GM12878 (cell line): ENCODE results near the gene ACAD11. TPM values are rescaled to one million over a fixed set of nuclear protein-coding genes. Genes with fewer than 3 reads are reported as not detected.

Source experiments
- CHD2 ChIP-seq: IDR thresholded peaks from 2 replicates; pipeline ENCODE4 v1.6.1; 2011; ENCODE audit warnings: low read depth, low read length, improper control_type of control experiment, borderline replicate concordance
- CREB1 ChIP-seq: IDR thresholded peaks from 2 replicates; pipeline ENCODE4 v1.6.1; 2012; ENCODE audit warnings: low read depth, mild to moderate bottlenecking, inconsistent platforms
- E2F4 ChIP-seq: IDR thresholded peaks from 2 replicates; pipeline ENCODE4 v1.6.1; 2012; ENCODE audit warnings: low read depth, low read length, improper control_type of control experiment
- EED ChIP-seq: sonication (generic); IDR thresholded peaks from 2 replicates; pipeline ENCODE4 v1.6.1; 2016; ENCODE audit warnings: antibody characterized with exemption, low read depth
- GABPA ChIP-seq: IDR thresholded peaks from 2 replicates; pipeline ENCODE4 v1.6.1; 2014; ENCODE audit warnings: antibody characterized with exemption, low read depth, mild to moderate bottlenecking, inconsistent platforms
- IKZF2 ChIP-seq, 2 experiments: fragments of 450-650 bp; IDR thresholded peaks; 2 replicates each; pipeline ENCODE4 v1.6.1; 2017; ENCODE audit warnings: mild to moderate bottlenecking in 2 of 2, moderate library complexity in 2 of 2
- JUND ChIP-seq: IDR thresholded peaks from 2 replicates; pipeline ENCODE4 v1.6.1; 2012; ENCODE audit warnings: low read depth, mild to moderate bottlenecking, low read length, improper control_type of control experiment, moderate library complexity
- LARP7 ChIP-seq: fragments of 450-650 bp; IDR thresholded peaks from 2 replicates; pipeline ENCODE4 v1.6.1; 2017; ENCODE audit warnings: mild to moderate bottlenecking
- MXI1 ChIP-seq: fragments of 150-350 bp; IDR thresholded peaks from 2 replicates; pipeline ENCODE4 v1.6.1; 2011; ENCODE audit warnings: low read depth, mild to moderate bottlenecking, inconsistent platforms, low read length, improper control_type of control experiment
- MYC ChIP-seq: IDR thresholded peaks from 2 replicates; pipeline ENCODE4 v1.6.1; 2011; ENCODE audit warnings: mild to moderate bottlenecking, low read length, moderate library complexity, inconsistent platforms; ENCODE audit not compliant: insufficient read depth, insufficient replicate concordance, insufficient read length, severe bottlenecking
- NFIC ChIP-seq: IDR thresholded peaks from 2 replicates; pipeline ENCODE4 v1.6.1; 2012; ENCODE audit warnings: low read depth, mild to moderate bottlenecking, inconsistent platforms, low read length, moderate library complexity
- SKIL ChIP-seq: fragments of 450-650 bp; IDR thresholded peaks from 2 replicates; pipeline ENCODE4 v1.6.1; 2017; ENCODE audit warnings: mild to moderate bottlenecking, low read depth, inconsistent platforms; ENCODE audit not compliant: poor library complexity, severe bottlenecking
- SMAD1 ChIP-seq: fragments of 450-650 bp; IDR thresholded peaks from 2 replicates; pipeline ENCODE4 v1.6.1; 2018; ENCODE audit warnings: mild to moderate bottlenecking, low read depth; ENCODE audit not compliant: partially characterized antibody
- SP1 ChIP-seq: IDR thresholded peaks from one replicate; pipeline ENCODE4 v1.6.1; 2011; ENCODE audit warnings: low read depth, low read length
- SRF ChIP-seq, 2 experiments: IDR thresholded peaks; 2 replicates each; pipeline ENCODE4 v1.6.1; 2011; ENCODE audit warnings: low read depth in 2 of 2, low read length in 2 of 2, mild to moderate bottlenecking in 1 of 2, moderate library complexity in 1 of 2
- STAT1 ChIP-seq: fragments of 450-650 bp; conservative IDR thresholded peaks from 2 replicates; pipeline ENCODE4 v1.6.1; 2014; ENCODE audit warnings: antibody characterized with exemption, mild to moderate bottlenecking
- TBL1XR1 ChIP-seq: IDR thresholded peaks from 2 replicates; pipeline ENCODE4 v1.6.1; 2012; ENCODE audit warnings: low read depth, low read length, improper control_type of control experiment
- USF1 ChIP-seq: IDR thresholded peaks from 2 replicates; pipeline ENCODE4 v1.6.1; 2011; ENCODE audit warnings: borderline replicate concordance, low read depth, mild to moderate bottlenecking, moderate library complexity, mixed read lengths, low read length; ENCODE audit not compliant: insufficient read depth; ENCODE audit errors: extremely low read length
- USF2 ChIP-seq: IDR thresholded peaks from 2 replicates; pipeline ENCODE4 v1.6.1; 2011; ENCODE audit warnings: low read depth, low read length, improper control_type of control experiment, borderline replicate concordance
- ZBED1 ChIP-seq: IDR thresholded peaks from 2 replicates; pipeline ENCODE4 v1.6.1; 2016; ENCODE audit warnings: borderline replicate concordance
- polyA plus RNA-seq, 11 experiments: library from polyadenylated mRNA; depleted of rRNA in 4 of 11; unstranded in 6 of 11; stranded (reverse) in 5 of 11; fragments of >200 nt; fragmentation: Nextera tagmentation in 4 of 11; fragmentation: Illumina TruSeq in 1 of 11; extraction: Ambion mirVana in 4 of 11; extraction: Trizol in 1 of 11; gene quantifications; 1 replicate in 1 of 11; 2 replicates in 10 of 11; pipeline versions ENCODE4 v1.2.1 to v1.2.3, GENCODE V29; 2011 to 2016; ENCODE audit warnings: inconsistent platforms in 2 of 11, missing spikeins in 2 of 11, low read depth in 1 of 11
- total RNA-seq, 4 experiments: library from RNA; depleted of rRNA in 3 of 4; stranded (reverse); fragments of >200 nt in 3 of 4; fragmentation: Illumina TruSeq in 1 of 4; extraction: Trizol in 1 of 4; gene quantifications; 2 replicates each; pipeline versions ENCODE4 v1.2.1 to v1.2.3, GENCODE V29; 2013 to 2021

Gene ACAD11
- total and polyA plus RNA-seq, 10 of the 15 experiments (the other 5 are each of a cell fraction or from before 2014, with no cell fraction given): 2.4 to 15.9 (median 10.4) TPM

GRCh38 chr3:132660052-132660810 is 622 bp upstream of the ACAD11 start, which contains the start of gene UBA5 (continued):
- TF ChIP-seq SKIL: peak; percentile 35
- TF ChIP-seq SP1: no peak
- peak; percentile 79 for TF ChIP-seq LARP7
- TF ChIP-seq CHD2: no peak
- peak in 1 of 2 experiments; percentile 16; a peak in 1 of 4 replicates for TF ChIP-seq IKZF2 (IDR thresholded peaks at IDR 0.05)
- 0 out of 2 replicates have a peak, but pooled peaks have one; percentile 36 for TF ChIP-seq ZBED1
- TF ChIP-seq MXI1: peak; percentile 74
- TF ChIP-seq EED: no peak; the same call in 1 of the 2 replicates
- TF ChIP-seq GABPA: peak; percentile 97
- peak; percentile 89 for TF ChIP-seq STAT1
- TF ChIP-seq USF2: no peak
- no peak for TF ChIP-seq E2F4
- 0 out of 2 replicates have a peak, but pooled peaks have one; percentile 29 for TF ChIP-seq TBL1XR1
- TF ChIP-seq CREB1: peak; percentile 50
- no peak for TF ChIP-seq USF1
- no peak for TF ChIP-seq MYC
- TF ChIP-seq SRF (IDR thresholded peaks at IDR 0.05; ENCODE audit: low read depth in 2 of 2, low read length in 2 of 2): no peak
- no peak for TF ChIP-seq JUND
- TF ChIP-seq SMAD1: no peak
- TF ChIP-seq NFIC: no peak; the same call in 1 of the 2 replicates
